Stimulated activated CD8-positive, alpha-beta memory T cell treated with anti-CD3 and anti-CD28 coated beads, Interleukin-4, amount 100 ng/mL, for 1 hour (primary cell): ENCODE measurements around the gene RPGRIP1L.

ENCODE experiments used
- DNase-seq, 2 donors: peaks; one replicate each; pipeline ENCODE4 v3.0.0-alpha.2; 2020; ENCODE audit warnings: low read depth in 2 of 2, low spot score in 1 of 2

Gene RPGRIP1L

GRCh38 chr16:53703590-53704444 is at the start of gene RPGRIP1L, which contains the start of gene FTO:
TSS of gene RPGRIP1L (minus strand) at chr16:53703859. CDS start at chr16:53700723, 3,136 bp downstream.
TSS of gene FTO (plus strand) at chr16:53704156.
- DNase-seq, result peak; percentile 91 to 92

- DNase-seq, result no peak
These were observed 49.8 kb upstream of the RPGRIP1L start for GRCh38 chr16:53753431-53753830.

DNA sequence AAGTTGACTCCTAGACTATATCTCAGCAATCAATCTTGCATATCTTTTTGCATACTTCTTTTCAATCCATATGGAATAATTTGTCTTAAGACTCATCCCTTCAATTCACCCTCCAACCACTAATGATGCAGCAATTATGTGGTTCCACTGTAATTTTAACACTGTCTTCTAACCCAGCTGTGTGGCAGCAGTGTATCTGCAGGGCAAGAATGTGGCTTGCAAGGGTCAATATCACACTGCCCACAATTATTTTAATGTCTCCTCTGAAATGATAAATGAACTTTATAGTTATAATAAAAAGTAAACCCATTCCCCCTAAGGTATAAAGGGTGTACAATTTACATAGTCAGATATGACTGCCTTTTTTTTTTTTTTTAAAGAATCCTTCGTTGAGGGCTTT is 48.9 kb upstream of the RPGRIP1L start:
- DNase-seq, result no peak

GRCh38 chr16:53745753-53746266 is 42.2 kb upstream of the RPGRIP1L start:
- no peak for DNase-seq

DNA sequence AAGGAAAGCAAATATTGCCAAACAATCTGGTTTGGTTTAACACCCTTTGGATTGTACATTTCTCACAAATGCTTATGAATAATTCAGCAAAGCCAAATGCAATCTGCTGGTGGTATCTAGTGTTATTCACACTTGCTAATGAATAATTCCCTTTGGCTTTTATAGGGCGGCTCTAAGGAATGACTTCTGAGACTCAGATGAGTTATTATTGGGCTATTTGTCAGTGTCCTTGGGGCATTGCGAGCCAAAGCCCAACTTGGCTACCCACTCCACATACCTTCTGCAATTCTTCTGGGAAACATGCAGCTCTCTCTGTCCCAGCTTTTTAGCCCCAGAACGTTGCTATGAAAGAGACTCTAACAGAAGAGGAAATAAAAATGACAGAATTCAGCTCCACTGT is 41.4 kb upstream of the RPGRIP1L start:
- no peak for DNase-seq

DNA sequence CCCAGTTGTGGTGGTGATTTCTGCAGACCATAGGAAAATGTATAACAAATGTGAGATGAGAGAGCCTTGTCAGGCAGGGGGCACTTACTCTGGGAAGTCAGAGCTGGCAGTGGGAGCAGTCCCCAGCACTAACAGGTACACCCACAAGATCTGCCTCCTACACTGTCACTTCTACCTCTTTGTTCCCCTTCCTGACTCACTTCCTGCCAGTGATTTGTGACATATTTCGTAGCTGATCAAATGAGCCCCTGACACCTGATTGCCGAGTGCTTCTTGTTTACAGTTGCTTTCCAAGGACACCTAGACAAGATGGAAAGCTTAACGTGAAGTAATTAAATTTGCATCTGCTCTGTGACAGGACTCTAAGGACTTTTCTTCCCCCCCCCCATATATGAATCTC is 40.8 kb upstream of the RPGRIP1L start:
- no peak for DNase-seq

DNA sequence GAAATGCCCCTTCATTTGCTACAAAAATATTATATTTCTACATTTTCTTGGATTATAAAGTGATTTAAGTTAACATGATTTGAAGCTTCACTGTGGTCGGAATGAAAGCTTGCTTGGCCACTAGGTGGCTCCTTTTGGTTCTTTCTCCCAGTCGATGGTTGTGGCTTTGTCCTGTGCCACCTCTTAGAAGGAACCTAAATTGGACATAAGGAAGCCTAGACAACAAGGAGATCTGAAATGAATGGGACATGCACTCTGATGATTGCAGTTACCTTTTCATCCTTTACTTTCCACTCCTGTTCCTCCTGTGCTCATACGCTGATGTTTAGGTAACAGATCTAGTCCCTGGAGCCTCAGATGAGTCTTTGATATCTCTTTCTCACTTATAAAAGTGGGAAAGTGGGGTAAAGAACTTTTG is 39.5 kb upstream of the RPGRIP1L start:
- no peak for DNase-seq

DNA sequence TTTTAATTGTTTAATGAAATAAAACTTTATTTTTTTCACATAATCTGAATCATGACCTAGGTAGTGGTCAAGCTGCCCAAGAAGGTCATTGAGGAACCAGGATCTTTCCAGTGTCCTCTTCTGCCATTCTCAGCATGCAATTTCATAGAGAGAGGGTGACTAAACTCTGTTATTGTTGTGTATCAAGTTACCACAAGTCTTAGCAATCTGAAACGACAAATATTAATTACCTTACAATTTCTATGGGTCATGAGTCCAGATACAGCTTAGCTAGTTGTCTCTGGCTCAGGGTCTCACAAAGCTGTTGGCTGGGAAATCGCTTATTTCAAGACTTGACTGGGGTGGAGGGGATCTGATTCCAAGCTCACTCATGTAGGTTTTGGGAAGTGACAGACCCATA is 37.9 kb upstream of the RPGRIP1L start:
- DNase-seq, result no peak

GRCh38 chr16:53740933-53741531 is 37.4 kb upstream of the RPGRIP1L start:
- DNase-seq, result no peak

DNA sequence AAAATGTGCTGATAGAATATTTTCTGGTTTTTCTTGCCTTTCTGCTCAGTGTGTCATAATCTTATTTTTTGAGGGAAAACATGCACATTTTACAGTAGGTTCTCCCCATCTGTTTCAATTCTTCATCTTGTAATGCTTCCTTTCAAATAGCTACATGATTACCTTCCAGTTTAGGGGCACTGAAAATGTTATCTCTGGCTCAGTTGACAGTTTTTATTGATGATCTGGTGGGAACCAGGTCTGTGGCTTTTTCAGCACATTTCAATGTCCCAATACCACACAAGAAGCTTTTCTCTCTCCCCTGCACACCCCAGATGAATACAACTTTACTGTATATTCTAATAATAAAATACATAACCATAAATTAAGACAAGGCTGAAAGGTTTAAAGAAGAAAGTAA is 36.8 kb upstream of the RPGRIP1L start:
- no peak for DNase-seq

- no peak for DNase-seq
These were observed 33.9 kb upstream of the RPGRIP1L start for GRCh38 chr16:53737552-53737951.

- DNase-seq, result no peak
These were observed 32.6 kb upstream of the RPGRIP1L start for GRCh38 chr16:53736297-53736696.

DNA sequence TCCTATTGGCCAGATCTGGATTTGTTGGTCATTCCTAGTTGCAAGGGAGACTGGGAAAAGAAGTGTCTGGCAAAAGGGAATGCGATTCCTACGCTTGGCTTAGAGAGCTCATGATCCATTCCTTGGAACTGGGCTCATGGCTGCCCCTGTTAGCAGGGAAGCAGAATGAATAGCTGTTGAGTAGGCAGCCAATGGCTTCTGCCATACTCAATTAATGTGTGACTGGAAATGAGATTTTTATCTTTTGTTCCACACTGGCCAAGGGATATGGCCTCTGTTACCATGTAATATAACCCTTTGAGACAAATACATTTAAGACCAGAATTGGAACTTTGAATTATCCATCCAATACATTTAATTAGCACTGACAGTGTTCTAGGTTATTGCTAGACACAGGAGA is 31.2 kb upstream of the RPGRIP1L start:
- no peak for DNase-seq

- no peak for DNase-seq
These were observed 28.8 kb upstream of the RPGRIP1L start for GRCh38 chr16:53732296-53732929.

DNA sequence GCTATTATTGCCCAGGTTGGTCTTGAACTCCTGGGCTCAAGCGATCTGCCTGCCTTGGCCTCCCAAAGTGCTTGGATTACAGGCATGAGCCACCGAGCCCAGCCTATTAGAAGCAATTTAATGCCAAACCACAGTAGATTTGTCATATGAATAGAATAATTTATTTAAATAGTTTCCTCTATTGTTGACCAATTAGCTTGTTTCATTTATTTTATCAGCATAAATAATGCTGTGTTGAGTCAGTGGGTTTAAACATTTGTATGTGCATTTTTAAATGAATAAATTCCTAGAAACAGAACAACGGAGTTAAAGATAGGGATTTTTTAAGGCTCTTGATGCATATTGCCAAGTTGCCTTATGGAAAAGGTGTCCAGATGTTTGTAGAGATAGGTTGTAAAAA is 27.0 kb upstream of the RPGRIP1L start:
- no peak for DNase-seq

- no peak for DNase-seq
These were observed 23.0 kb upstream of the RPGRIP1L start for GRCh38 chr16:53726625-53727024.

DNA sequence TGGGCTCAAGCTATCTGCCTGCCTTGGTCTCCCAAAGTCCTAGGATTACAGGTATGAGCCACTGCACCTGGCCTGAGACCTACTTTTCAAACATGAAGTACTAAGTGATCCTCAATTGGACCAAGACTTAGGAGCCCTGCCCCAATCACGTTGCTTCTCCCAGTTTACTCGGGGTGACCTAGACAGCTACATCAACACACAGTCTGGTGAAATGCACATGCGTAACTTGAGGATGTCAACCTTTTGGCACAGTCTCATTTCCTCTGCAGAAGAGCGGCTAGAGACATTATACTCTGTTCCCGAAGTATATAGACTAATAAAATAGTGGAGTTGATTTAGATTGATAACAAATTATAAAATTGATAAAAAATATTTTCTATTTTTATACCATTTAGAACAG is 17.4 kb upstream of the RPGRIP1L start:
- no peak for DNase-seq

- DNase-seq, result no peak
These were observed 13.9 kb upstream of the RPGRIP1L start for GRCh38 chr16:53717577-53717976.

GRCh38 chr16:53715023-53715384 is 11.3 kb upstream of the RPGRIP1L start:
- DNase-seq, result no peak

GRCh38 chr16:53714205-53715022 is 10.8 kb upstream of the RPGRIP1L start:
- DNase-seq, result no peak
